Measurements from ENCODE around the gene KLHL3. TPM values are rescaled to one million over a fixed set of nuclear protein-coding genes. Genes with fewer than 3 reads are reported as not detected.

KLHL3 gene
- total and polyA plus RNA-seq, 2 experiments from 2014 or later, result 4.9 to 10.8 TPM

DNA sequence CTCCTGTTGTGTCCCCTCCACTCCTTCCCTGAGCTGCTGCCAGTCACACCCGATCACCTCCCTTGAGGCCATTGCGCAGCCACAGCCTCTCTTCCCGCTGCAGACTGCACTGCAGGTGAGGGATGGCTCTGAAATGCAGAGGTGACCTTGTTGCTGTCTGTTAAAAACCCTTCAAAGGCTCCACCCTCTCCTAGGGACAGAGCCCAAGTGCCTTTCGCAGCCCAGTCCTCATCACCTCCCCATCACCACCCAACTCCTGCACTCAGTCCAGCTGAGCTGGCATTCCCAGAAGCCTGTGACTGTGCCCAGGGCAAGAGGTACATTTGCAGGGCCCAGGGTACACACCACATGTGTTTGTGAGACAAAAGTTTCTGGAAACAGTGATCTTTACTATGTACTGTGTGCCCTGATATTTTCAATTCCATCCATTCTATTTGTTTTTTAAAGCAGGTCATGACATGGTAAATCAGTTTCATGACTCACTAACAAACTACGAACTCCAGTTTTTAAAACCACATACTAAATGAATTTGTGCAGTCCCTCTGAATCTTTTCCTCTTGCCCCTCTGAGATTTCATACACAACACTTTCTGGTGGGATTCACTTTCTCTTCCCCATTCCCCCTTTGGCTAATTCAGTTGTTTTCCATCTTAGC lies 163.7 kb downstream of the KLHL3 start:
- H4K20me1 ChIP-seq (replicated peaks; ENCODE audit: insufficient read depth), result no peaks in the 10 kb centered on the region
- TF ChIP-seq, protein P1, sequence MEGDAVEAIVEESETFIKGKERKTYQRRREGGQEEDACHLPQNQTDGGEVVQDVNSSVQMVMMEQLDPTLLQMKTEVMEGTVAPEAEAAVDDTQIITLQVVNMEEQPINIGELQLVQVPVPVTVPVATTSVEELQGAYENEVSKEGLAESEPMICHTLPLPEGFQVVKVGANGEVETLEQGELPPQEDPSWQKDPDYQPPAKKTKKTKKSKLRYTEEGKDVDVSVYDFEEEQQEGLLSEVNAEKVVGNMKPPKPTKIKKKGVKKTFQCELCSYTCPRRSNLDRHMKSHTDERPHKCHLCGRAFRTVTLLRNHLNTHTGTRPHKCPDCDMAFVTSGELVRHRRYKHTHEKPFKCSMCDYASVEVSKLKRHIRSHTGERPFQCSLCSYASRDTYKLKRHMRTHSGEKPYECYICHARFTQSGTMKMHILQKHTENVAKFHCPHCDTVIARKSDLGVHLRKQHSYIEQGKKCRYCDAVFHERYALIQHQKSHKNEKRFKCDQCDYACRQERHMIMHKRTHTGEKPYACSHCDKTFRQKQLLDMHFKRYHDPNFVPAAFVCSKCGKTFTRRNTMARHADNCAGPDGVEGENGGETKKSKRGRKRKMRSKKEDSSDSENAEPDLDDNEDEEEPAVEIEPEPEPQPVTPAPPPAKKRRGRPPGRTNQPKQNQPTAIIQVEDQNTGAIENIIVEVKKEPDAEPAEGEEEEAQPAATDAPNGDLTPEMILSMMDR (conservative IDR thresholded peaks at IDR 0.05; ENCODE audit: low read depth in 2 of 2), result no peak
- no peak for TF ChIP-seq POLR2AphosphoS5 (IDR thresholded peaks at IDR 0.05; ENCODE audit: low read depth)
- TF ChIP-seq, protein P2, sequence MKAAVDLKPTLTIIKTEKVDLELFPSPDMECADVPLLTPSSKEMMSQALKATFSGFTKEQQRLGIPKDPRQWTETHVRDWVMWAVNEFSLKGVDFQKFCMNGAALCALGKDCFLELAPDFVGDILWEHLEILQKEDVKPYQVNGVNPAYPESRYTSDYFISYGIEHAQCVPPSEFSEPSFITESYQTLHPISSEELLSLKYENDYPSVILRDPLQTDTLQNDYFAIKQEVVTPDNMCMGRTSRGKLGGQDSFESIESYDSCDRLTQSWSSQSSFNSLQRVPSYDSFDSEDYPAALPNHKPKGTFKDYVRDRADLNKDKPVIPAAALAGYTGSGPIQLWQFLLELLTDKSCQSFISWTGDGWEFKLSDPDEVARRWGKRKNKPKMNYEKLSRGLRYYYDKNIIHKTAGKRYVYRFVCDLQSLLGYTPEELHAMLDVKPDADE (IDR thresholded peaks at IDR 0.05), result no peak
- TF ChIP-seq STAT1 (IDR thresholded peaks at IDR 0.05; ENCODE audit: unreplicated experiment), result no peak
- no peak for TF ChIP-seq NANOG (IDR thresholded peaks at IDR 0.05; ENCODE audit: borderline replicate concordance)
- TF ChIP-seq EZH2 (IDR thresholded peaks at IDR 0.05; ENCODE audit: low read depth, unreplicated experiment), result no peak
- TF ChIP-seq JUNB (IDR thresholded peaks at IDR 0.05; ENCODE audit: unreplicated experiment), result no peak
- TF ChIP-seq ZNF462 (CRISPR knock-in tag; IDR thresholded peaks at IDR 0.05), result no peak
- no peak for TF ChIP-seq ZNF114 (CRISPR knock-in tag; IDR thresholded peaks at IDR 0.05)
- no peak for TF ChIP-seq EZH2phosphoT487 (IDR thresholded peaks at IDR 0.05; ENCODE audit: unreplicated experiment)
- no peak for TF ChIP-seq ZNF331 (CRISPR knock-in tag; IDR thresholded peaks at IDR 0.05; ENCODE audit: low read depth)
- TF ChIP-seq, protein P3, sequence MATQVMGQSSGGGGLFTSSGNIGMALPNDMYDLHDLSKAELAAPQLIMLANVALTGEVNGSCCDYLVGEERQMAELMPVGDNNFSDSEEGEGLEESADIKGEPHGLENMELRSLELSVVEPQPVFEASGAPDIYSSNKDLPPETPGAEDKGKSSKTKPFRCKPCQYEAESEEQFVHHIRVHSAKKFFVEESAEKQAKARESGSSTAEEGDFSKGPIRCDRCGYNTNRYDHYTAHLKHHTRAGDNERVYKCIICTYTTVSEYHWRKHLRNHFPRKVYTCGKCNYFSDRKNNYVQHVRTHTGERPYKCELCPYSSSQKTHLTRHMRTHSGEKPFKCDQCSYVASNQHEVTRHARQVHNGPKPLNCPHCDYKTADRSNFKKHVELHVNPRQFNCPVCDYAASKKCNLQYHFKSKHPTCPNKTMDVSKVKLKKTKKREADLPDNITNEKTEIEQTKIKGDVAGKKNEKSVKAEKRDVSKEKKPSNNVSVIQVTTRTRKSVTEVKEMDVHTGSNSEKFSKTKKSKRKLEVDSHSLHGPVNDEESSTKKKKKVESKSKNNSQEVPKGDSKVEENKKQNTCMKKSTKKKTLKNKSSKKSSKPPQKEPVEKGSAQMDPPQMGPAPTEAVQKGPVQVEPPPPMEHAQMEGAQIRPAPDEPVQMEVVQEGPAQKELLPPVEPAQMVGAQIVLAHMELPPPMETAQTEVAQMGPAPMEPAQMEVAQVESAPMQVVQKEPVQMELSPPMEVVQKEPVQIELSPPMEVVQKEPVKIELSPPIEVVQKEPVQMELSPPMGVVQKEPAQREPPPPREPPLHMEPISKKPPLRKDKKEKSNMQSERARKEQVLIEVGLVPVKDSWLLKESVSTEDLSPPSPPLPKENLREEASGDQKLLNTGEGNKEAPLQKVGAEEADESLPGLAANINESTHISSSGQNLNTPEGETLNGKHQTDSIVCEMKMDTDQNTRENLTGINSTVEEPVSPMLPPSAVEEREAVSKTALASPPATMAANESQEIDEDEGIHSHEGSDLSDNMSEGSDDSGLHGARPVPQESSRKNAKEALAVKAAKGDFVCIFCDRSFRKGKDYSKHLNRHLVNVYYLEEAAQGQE (IDR thresholded peaks at IDR 0.05; ENCODE audit: unreplicated experiment), result no peak
- TF ChIP-seq CREB1 (CRISPR knock-in tag; IDR thresholded peaks at IDR 0.05; ENCODE audit: low read depth), result no peak
- no peak overlapping the region for H2AFZ ChIP-seq
- H3K9me2 ChIP-seq (ENCODE audit: insufficient read depth), result no peaks in the 10 kb centered on the region
- no peak overlapping the region for H3K27ac ChIP-seq (ENCODE audit: low read depth)
- H3F3A ChIP-seq (replicated peaks; ENCODE audit: low read depth), result no peaks in the 10 kb centered on the region
- Mint-ChIP-seq H3K27me3 (ENCODE audit: insufficient read depth, low read depth, poor library complexity) (peaks cover 2% of the 10 kb centered on the region), H3K4me1 (peaks cover 8% of the 10 kb centered on the region), H3K9me3 (no peaks in the 10 kb centered on the region), H3K36me3 (ENCODE audit: low read depth) (no peaks in the 10 kb centered on the region), H3K4me3 (no peak overlapping the region), H3K27ac (no peak overlapping the region)
- H3K4me2 ChIP-seq, result no peak overlapping the region
- no peaks in the 10 kb centered on the region for H3K36me3 ChIP-seq (ENCODE audit: insufficient read depth)
- ATAC-seq, result no peak
- no peaks in the 10 kb centered on the region for H3K27me3 ChIP-seq (ENCODE audit: insufficient read depth)
- no peak overlapping the region for H3K4me3 ChIP-seq
- DNase-seq (ENCODE audit: low spot score), result no peak
- H3K4me1 ChIP-seq (ENCODE audit: insufficient read depth), result peaks cover 7% of the 10 kb centered on the region; the same call in 1 of the 2 replicates
- no peaks in the 10 kb centered on the region for H3K79me2 ChIP-seq (replicated peaks; ENCODE audit: insufficient read depth)

All from GM23338 (cell line).